GM03348 (cell line): ENCODE data around the gene PTPRM.

Experiments used
- DNase-seq: peaks from one replicate; pipeline ENCODE4 v3.0.0; 2012; ENCODE audit warnings: low spot score

Gene PTPRM

DNA sequence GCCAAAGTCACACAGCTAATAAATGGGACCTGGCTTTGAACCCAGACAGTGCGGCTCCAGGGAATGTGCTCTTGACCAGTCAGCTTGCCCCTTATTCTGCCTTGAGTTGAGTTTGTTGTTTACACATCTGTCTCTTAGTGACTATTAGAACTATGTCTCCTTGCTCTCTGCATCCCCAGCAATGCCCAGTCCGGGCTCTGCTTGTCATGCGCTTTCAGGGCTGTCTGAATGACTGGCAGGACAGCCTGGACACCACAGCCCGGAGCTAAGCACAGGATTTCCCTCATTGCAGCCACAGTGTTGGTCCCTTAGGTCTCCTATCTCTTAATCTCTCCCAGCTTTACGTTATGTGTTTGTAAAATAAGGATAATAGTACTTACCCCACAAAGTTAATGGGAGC is 795.7 kb downstream of the PTPRM start:
- no peak for DNase-seq

DNA sequence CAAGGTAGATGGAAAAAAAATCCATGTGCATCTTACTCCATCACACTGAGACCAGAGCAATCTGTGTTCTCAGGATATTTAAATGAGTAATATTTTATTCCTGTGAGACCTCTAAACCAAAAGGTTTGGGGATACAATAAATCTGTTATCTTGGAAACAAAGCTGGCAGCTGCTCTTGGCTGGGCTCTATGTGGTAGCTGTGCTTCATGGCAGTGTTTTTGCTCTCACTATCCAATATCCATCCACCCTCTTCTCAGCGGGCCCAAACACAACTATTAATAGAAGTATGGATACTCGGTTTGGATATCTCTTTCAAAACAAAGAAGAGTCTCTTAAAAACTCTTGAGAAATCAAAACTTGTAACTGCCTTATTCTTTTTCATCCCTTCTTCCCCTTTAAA is 797.3 kb downstream of the PTPRM start:
- no peak for DNase-seq

GRCh38 chr18:8365006-8365405 is 797.9 kb downstream of the PTPRM start:
- DNase-seq = no peak

- DNase-seq = no peak
Measured at GRCh38 chr18:8365528-8365927, 798.4 kb downstream of the PTPRM start.

DNA sequence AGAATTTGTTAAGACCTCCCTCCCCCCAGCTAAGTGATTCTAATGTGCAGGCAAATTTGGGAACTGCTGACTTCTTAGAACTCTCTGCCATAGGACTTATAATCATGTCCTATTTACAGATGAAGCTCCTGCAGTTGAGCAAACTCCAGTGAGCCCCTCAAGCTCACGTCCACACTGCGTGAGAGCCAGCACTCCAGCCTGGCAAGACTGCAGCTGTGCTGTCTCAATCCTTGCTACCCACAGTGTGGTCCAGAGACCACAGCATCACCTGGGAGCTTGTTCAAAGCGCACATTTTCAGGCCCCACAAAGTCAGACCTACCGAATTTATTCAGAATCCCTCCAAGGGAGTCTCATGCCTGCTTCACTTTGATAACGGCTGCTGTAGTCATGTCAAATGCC is 799.0 kb downstream of the PTPRM start:
- no peak for DNase-seq

DNA sequence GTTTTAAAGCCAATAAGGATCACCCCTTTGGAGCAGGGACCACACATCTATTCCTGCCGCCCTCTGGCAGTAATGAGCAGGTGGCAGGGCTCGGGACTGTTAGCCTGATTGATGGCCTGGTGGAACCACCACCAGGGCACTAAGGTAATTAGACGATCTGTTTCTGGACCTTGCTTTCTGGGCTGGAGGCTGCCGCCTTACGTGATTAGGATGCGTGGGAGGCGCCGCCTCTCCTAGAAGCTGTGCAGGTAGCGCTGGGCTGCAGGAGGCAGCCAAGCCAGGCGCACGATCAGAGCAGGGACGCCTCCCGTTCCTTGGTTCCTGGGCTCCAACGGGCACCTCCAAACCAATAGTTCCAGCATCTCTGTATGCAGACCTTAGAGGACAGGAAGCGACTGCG is 799.5 kb downstream of the PTPRM start:
- DNase-seq = no peak

GRCh38 chr18:8367217-8367988 is 800.3 kb downstream of the PTPRM start:
- peak; percentile 43 for DNase-seq

- DNase-seq = peak; percentile 20
Measured at GRCh38 chr18:8368512-8369217, 801.5 kb downstream of the PTPRM start.

DNA sequence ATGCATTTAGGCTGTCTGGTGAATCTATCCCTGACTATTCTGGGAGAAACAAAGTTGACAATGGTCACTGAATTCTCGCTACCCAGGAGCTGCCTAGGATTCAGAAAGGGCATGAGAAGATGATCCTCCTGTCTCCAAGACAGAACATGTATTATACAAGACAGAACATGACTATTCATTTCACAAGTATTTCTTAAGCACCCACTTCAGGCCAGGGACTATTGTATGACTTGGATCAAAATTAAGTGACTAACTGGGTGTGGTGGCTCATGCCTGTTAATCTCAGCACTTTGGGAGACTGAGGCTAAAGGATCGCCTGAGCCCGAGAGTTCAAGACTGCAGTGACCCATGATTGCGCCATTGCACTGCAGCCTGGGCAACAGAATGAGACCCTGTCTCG is 806.4 kb downstream of the PTPRM start:
- peak; percentile 27 for DNase-seq

GRCh38 chr18:8374676-8375075 is 807.6 kb downstream of the PTPRM start:
- DNase-seq = no peak

- no peak for DNase-seq
Measured at GRCh38 chr18:8375249-8375648, 808.1 kb downstream of the PTPRM start.

DNA sequence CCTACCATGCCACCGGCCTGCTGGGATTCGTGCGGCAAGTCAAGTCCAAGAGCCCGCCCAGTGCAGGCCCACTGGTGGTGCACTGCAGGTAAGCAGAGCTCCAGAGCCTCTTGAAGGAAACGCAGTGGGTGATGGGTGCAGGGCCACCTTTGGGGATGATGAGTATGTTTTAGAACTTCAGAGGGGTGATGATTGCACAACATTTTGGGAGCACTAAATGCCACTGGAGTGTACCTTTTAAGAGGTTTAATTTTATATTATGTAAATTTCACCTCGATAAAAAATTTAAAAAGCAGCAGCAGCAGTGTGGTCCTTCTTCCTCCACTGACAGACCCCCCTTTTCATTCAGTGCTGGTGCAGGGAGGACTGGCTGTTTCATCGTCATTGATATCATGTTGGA is 809.0 kb downstream of the PTPRM start:
- DNase-seq = no peak

DNA sequence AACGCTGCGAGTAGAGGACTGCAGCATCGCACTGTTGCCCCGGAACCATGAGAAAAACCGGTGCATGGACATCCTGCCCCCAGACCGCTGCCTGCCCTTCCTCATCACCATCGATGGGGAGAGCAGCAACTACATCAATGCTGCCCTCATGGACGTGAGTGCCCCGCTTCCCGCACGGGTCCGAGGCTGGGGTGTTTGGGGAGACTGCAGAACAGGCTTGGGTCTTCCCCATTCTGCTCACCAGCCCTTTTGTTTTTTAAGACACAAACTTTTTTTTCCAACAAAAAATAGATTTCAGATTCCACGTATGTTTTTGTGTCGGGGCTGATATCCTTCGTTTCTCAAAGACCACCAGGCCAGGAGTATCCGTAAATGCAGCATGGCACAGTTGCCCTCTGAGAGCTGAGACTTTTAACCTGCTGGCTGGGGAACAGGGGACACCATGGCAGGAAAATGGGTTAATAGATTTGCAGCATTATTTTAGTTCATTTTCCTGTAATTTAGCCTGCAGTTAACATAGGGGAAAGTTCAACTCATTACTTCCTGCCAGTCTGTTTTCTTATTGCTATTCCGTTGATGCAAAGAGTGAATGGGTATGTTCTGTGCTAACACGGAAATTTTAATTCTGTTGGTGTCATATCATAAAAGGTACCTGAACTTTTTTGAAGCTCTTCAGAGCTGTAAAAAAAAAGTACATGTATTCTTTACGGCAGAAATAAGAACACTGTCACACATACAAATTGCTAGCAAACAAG is 812.2 kb downstream of the PTPRM start:
- no peak for DNase-seq

GRCh38 chr18:8380006-8380405 is 812.9 kb downstream of the PTPRM start:
- DNase-seq = no peak

- no peak for DNase-seq
Measured at GRCh38 chr18:8380926-8381325, 813.8 kb downstream of the PTPRM start.

DNA sequence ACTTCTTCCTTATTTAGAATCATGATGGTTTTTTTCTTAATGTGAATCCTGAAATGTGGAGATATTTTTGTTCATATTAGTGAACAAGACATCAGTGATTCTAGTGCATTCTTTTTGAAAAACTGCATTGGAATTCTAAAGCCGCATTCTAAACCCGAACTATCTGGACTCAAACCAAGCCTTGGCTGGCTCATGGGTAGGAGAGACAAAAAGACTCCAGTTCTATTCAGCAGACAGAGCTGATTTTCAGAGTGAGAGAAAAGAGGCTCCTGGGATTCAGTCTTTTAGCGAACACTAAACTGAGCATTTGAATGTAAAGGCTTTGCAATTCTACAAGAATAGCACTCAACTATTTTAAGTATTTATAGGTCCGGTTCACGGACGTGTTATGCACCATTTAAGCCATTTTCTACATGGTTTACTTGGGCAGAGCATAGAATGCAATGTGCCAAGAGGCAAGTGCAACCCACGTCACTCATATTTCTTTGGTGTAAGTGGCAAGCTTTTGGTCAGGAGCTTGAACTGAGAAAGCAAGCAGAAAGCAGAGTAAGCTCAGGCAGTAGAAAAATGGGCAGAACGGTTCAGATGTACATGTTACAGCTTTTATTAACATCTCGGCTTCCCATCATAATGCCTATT is 814.8 kb downstream of the PTPRM start:
- no peak for DNase-seq

DNA sequence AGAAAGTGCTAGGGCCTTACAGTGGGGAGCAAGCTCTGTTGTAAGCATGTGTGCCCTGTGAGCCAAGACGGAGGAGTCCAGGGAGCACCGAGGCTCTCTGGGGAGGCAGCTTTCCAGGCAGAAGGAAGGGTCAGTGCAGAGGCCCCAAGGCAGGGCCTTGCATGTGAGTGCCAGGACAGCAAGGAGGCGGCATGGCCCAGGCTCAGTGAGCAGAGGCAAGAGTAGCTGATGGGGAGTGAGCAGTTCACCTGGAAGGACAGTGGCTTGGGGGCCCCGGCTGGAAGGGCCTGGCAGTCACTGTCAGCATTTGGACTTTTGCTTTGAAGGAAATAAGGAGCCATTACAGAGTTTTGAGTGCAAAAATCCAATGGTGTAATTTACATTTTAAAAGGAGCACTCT is 818.3 kb downstream of the PTPRM start:
- DNase-seq = no peak

DNA sequence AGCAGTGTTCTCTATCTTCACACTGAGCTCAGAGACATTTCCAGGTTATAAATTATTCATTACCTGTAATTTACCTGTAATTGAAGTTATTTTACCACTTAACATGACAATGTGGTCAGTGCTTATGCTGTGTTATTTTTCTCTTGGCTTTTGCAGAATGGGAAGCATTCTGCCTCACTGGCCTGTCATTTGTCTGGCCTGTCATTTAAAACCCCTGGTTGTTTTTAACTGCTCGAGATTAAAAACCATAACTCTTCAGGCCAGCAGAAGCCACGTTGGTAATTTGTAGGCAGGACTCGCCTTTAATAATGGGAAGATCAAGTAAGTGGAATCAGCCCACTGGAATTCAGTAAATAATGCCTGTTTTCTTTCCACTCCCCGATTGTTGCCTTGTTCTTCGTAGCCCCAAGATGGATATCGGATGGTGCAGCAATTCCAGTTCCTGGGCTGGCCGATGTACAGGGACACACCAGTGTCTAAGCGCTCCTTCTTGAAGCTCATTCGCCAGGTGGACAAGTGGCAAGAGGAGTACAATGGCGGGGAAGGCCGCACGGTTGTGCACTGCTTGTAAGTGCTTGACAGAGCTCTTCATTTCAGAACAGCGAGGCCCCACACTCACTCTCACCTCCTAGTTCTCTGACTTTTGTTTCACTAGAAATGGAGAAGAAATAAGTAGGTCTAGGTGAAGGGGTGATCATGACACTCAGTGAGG is 819.7 kb downstream of the PTPRM start:
- DNase-seq = no peak

GRCh38 chr18:8389391-8390340 is 822.5 kb downstream of the PTPRM start:
- DNase-seq = peak; percentile 83

DNA sequence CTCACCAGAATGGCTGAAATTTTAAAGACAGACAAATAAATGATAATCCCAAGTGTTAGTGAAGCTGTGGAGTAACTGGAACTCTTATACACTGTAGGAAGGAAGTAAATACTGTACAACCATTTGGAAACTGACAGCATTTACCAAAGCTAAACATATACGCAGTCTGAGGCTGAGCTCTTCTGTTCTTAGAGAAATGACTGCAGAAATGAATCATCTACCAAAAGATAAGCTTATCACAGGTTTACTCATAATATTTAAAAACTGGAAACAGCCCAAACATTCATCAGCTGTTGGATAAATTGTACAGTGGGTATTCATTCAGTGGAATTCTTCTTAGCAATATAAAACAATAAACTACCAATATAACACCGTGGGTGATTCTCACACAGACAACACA is 824.0 kb downstream of the PTPRM start:
- no peak for DNase-seq

GRCh38 chr18:8396254-8396653 is 829.1 kb downstream of the PTPRM start:
- no peak for DNase-seq
